Measurements from ENCODE around the gene DUT. TPM values are rescaled to one million over a fixed set of nuclear protein-coding genes. Genes with fewer than 3 reads are reported as not detected.
A peak's percentile ranks its signal among the peaks of the same experiment; 100 is the strongest.

Gene DUT
- total RNA-seq, 1 experiment from 2014 or later: 130 TPM

- intact Hi-C loops (cut with micrococcal nuclease): no loop called here
- Histone ChIP-seq H4K20me1 (ENCODE audit: insufficient read depth) (no peaks in the 10 kb centered on the region), H3K36me3 (ENCODE audit: control insufficient read depth in 1 of 2, insufficient read depth in 2 of 2, low read length in 2 of 2) (no peaks in the 10 kb centered on the region), H3K9me3 (ENCODE audit: control insufficient read depth in 1 of 2, insufficient read depth in 1 of 2, low read depth in 1 of 2, low read length in 2 of 2) (no peaks in the 10 kb centered on the region), H3K4me1 (ENCODE audit: control insufficient read depth in 1 of 2, insufficient read depth in 2 of 2, low read length in 2 of 2) (peaks cover 3 to 13% of the 10 kb centered on the region in 2 experiments; a peak in 3 of 4 replicates), H3K4me3 (replicated peaks in 1 of 2; ENCODE audit: low read depth in 1 of 2, low read length in 2 of 2) (no peak overlapping the region), H3K27ac (ENCODE audit: low read depth, low read length) (no peak overlapping the region), H3K9me2 (ENCODE audit: insufficient read depth) (no peaks in the 10 kb centered on the region), H2AFZ (ENCODE audit: low read depth, low read length, poor library complexity, severe bottlenecking) (no peak overlapping the region), H3K4me2 (ENCODE audit: low read length) (no peak overlapping the region), H3K79me2 (ENCODE audit: insufficient read depth, low read length) (no peaks in the 10 kb centered on the region), H3K9ac (ENCODE audit: low read length) (no peak overlapping the region), H3K27me3 (ENCODE audit: insufficient read depth, low read length) (no peaks in the 10 kb centered on the region)
- ChIA-PET CTCF (no interaction called here), RAD21 (ENCODE audit: low non-redundant PET in 1 of 2, low total read pairs in 2 of 2, uncharacterized antibody in 2 of 2, unreplicated experiment in 2 of 2) (no interaction called here), POLR2A (no interaction called here)
- TF ChIP-seq FOSL1 (IDR thresholded peaks at IDR 0.05; ENCODE audit: low read depth) (no peak), SRF (IDR thresholded peaks at IDR 0.05; ENCODE audit: low read depth) (no peak), EZH2 (IDR thresholded peaks at IDR 0.05) (no peak), CTCF (IDR thresholded peaks at IDR 0.05 in 2 of 3, conservative IDR thresholded peaks at IDR 0.05 in 1 of 3; ENCODE audit: borderline replicate concordance in 1 of 3, insufficient read depth in 1 of 3, low read depth in 2 of 3, low read length in 2 of 3) (no peak), SP1 (IDR thresholded peaks at IDR 0.05; ENCODE audit: low read depth) (no peak), RAD21 (IDR thresholded peaks at IDR 0.05; ENCODE audit: low read depth) (no peak), SIN3A (IDR thresholded peaks at IDR 0.05; ENCODE audit: low read depth) (no peak)
- DNase-seq (ENCODE audit: low read depth, low spot score): no peak
- ATAC-seq: no peak
- no TSS peak for BruUV-seq (replicated peaks)
Observed at GRCh38 chr15:48383031-48383430, 51.8 kb downstream of the DUT start.

- ChIA-PET RAD21 (ENCODE audit: low non-redundant PET in 1 of 2, low total read pairs in 2 of 2, uncharacterized antibody in 2 of 2, unreplicated experiment in 2 of 2) (no interaction called here), POLR2A (no interaction called here), CTCF (no interaction called here)
- Histone ChIP-seq H3K27me3 (ENCODE audit: insufficient read depth, low read length) (no peaks in the 10 kb centered on the region), H3K4me1 (ENCODE audit: control insufficient read depth in 1 of 2, insufficient read depth in 2 of 2, low read length in 2 of 2) (peaks cover 3 to 28% of the 10 kb centered on the region in 2 experiments; a peak in 3 of 4 replicates), H2AFZ (ENCODE audit: low read depth, low read length, poor library complexity, severe bottlenecking) (no peak overlapping the region), H3K27ac (ENCODE audit: low read depth, low read length) (no peak overlapping the region), H3K79me2 (ENCODE audit: insufficient read depth, low read length) (no peaks in the 10 kb centered on the region), H3K36me3 (ENCODE audit: control insufficient read depth in 1 of 2, insufficient read depth in 2 of 2, low read length in 2 of 2) (no peaks in the 10 kb centered on the region), H3K4me2 (ENCODE audit: low read length) (peak overlapping the region; percentile 31), H3K9me2 (ENCODE audit: insufficient read depth) (no peaks in the 10 kb centered on the region), H3K9ac (ENCODE audit: low read length) (no peak overlapping the region), H4K20me1 (ENCODE audit: insufficient read depth) (no peaks in the 10 kb centered on the region), H3K9me3 (ENCODE audit: control insufficient read depth in 1 of 2, insufficient read depth in 1 of 2, low read depth in 1 of 2, low read length in 2 of 2) (no peaks in the 10 kb centered on the region), H3K4me3 (replicated peaks in 1 of 2; ENCODE audit: low read depth in 1 of 2, low read length in 2 of 2) (no peak overlapping the region)
- DNase-seq (ENCODE audit: low read depth, low spot score): no peak
- intact Hi-C loops (cut with micrococcal nuclease): loop anchor here (5.0 kb wide), 1 partner anchor 63 kb away; no protein-coding TSS in a partner anchor
- ATAC-seq: no peak
- no peak for TF ChIP-seq SP1 (IDR thresholded peaks at IDR 0.05; ENCODE audit: low read depth)
- TF ChIP-seq ELF1 (IDR thresholded peaks at IDR 0.05; ENCODE audit: borderline replicate concordance, low read depth): no peak
- peak; percentile 20; the same call in 1 of the 2 replicates for TF ChIP-seq FOSL1 (IDR thresholded peaks at IDR 0.05; ENCODE audit: low read depth)
- no peak for TF ChIP-seq ZNF274 (IDR thresholded peaks at IDR 0.05; ENCODE audit: low read depth, low read length)
- TF ChIP-seq JUND (IDR thresholded peaks at IDR 0.05): no peak
- TF ChIP-seq EGR1 (IDR thresholded peaks at IDR 0.05; ENCODE audit: low read depth): no peak
- BruUV-seq (replicated peaks): no TSS peak
Observed at GRCh38 chr15:48384616-48385015, 53.4 kb downstream of the DUT start.
